ENCODE measurements around the gene WNT2.

WNT2 gene

DNA sequence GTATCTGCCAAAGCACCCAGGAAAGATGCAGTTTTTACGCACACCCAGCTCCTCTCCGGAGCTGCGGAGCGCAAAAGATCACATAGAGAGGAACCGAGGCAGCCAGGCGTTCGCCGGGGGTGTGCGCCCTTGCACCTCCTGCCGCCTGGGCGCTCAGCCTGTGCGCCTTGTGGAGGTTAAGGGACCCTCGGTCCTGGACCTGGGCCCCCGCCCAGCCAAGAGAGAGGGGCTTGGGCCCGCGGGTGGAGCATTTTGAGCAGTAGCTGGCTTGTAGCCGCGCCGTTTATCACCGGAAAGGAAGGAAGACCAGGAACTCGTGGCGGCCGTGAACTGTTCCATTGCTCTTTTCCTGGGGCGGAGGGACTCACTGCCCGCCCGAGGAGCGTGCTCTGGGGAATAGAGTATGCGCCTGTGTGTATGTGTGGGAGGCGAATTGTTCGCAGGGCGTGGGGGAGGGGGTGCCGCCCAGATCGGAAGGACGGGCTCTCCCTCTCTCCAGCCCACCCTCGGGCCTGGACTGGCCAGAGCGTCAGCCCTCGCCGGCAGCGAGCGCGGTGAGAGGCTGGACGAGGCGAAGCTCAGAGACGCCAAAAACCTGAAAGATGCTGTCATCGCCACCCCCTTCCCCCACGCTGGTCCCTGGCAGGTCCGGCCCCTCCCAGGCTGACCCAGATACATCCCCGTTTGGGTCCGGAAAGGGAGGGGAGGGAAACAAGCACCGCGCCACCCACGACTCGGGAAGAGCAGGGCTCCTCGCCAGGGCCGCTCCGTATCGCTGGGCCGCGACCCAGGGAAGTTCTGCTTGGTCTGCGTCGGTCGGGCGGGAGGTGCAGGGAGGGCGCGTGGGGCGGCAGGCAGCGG, 1.2 kb upstream of the WNT2 start:
- no peaks in the 10 kb centered on the region for H3K9me3 ChIP-seq (ENCODE audit: control insufficient read depth, low read length)
- no peaks in the 10 kb centered on the region for H3K27me3 ChIP-seq (ENCODE audit: control insufficient read depth, insufficient read depth, low read length)
- H3K4me3 ChIP-seq (ENCODE audit: low read depth, low read length) = peak overlapping the region; percentile 49
- no peak overlapping the region for H3K27ac ChIP-seq
- no peaks in the 10 kb centered on the region for H3K79me2 ChIP-seq
- H3K36me3 ChIP-seq (ENCODE audit: control insufficient read depth, insufficient read depth, low read length) = peaks cover 2% of the 10 kb centered on the region
- no peaks in the 10 kb centered on the region for H3K4me1 ChIP-seq
- TF ChIP-seq, protein P1, sequence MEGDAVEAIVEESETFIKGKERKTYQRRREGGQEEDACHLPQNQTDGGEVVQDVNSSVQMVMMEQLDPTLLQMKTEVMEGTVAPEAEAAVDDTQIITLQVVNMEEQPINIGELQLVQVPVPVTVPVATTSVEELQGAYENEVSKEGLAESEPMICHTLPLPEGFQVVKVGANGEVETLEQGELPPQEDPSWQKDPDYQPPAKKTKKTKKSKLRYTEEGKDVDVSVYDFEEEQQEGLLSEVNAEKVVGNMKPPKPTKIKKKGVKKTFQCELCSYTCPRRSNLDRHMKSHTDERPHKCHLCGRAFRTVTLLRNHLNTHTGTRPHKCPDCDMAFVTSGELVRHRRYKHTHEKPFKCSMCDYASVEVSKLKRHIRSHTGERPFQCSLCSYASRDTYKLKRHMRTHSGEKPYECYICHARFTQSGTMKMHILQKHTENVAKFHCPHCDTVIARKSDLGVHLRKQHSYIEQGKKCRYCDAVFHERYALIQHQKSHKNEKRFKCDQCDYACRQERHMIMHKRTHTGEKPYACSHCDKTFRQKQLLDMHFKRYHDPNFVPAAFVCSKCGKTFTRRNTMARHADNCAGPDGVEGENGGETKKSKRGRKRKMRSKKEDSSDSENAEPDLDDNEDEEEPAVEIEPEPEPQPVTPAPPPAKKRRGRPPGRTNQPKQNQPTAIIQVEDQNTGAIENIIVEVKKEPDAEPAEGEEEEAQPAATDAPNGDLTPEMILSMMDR (IDR thresholded peaks at IDR 0.05) = no peak
- H3K4me2 ChIP-seq (ENCODE audit: low read length) = peak overlapping the region; percentile 82
- H2AFZ ChIP-seq = no peak overlapping the region
- H3K9ac ChIP-seq = no peak overlapping the region

DNA sequence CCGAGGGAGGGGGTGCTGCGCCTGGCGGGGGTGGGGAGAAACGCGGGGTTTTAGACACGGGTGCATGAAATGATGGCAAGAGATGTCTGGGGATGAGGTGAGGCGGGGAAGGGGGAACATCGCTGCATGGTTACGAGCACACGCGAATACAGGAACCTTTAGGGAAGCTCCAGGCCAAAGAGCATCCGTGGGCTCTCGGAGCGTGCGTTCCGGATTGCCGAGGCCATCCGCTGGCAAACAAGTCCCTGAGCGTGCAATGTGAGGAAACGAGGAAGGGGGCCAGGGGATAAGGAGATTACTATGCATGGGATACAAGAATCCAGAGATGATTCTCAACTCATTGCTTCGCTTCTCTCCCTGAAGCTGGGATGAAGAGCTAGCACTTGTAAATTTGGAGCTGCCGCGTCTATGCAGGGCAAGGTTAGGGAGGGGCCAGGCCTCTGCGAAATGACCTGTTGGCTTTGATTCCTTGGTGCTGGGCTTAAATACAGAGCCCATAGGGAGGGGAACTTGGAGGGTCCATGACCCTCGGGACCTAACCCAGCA, 520 bp upstream of the WNT2 start:
- Histone ChIP-seq H3K27me3 (ENCODE audit: control insufficient read depth, insufficient read depth, low read length) (no peaks in the 10 kb centered on the region), H3K4me3 (ENCODE audit: low read depth, low read length) (peak overlapping the region; percentile 49), H3K36me3 (ENCODE audit: control insufficient read depth, insufficient read depth, low read length) (peaks cover 2% of the 10 kb centered on the region)

DNA sequence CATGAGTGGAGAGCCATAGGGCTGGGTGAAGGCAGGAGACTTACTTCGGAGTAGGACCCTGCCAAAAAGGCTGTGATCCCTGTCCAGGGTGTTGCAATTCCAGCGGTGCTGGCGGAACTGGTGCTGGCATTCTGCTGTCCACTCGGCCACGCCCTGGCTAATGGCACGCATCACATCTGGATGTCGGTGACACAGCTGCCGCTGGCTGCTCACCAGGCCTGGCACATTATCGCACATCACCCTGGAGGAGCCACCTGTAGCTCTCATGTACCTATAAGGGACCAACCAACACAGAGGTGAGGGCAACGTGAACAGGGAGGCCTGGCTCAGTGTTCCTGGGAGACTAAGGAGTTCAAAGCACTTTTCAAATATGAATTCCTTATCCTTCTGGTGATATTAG, 2.3 kb downstream of the WNT2 start:
- no peak overlapping the region for H2AFZ ChIP-seq
- no peaks in the 10 kb centered on the region for H3K4me1 ChIP-seq
- no peak overlapping the region for H3K27ac ChIP-seq
- H3K36me3 ChIP-seq (ENCODE audit: control insufficient read depth, insufficient read depth, low read length) = no peaks in the 10 kb centered on the region
- H3K4me2 ChIP-seq (ENCODE audit: low read length) = no peak overlapping the region
- H3K27me3 ChIP-seq (ENCODE audit: control insufficient read depth, insufficient read depth, low read length) = no peaks in the 10 kb centered on the region
- H3K79me2 ChIP-seq = no peaks in the 10 kb centered on the region
- H3K9me3 ChIP-seq (ENCODE audit: control insufficient read depth, low read length) = no peaks in the 10 kb centered on the region
- no peak overlapping the region for H3K4me3 ChIP-seq (ENCODE audit: low read depth, low read length)
- TF ChIP-seq, protein P1 (IDR thresholded peaks at IDR 0.05) = no peak
- no peak overlapping the region for H3K9ac ChIP-seq

More for the DNA sequence above, 520 bp upstream of the WNT2 start:
- no peak overlapping the region for H3K9ac ChIP-seq
- no peak overlapping the region for H2AFZ ChIP-seq
- H3K4me2 ChIP-seq (ENCODE audit: low read length) = peak overlapping the region; percentile 82
- no peaks in the 10 kb centered on the region for H3K79me2 ChIP-seq
- no peaks in the 10 kb centered on the region for H3K4me1 ChIP-seq
- TF ChIP-seq, protein P1 (IDR thresholded peaks at IDR 0.05) = no peak
- H3K9me3 ChIP-seq (ENCODE audit: control insufficient read depth, low read length) = no peaks in the 10 kb centered on the region
- no peak overlapping the region for H3K27ac ChIP-seq

DNA sequence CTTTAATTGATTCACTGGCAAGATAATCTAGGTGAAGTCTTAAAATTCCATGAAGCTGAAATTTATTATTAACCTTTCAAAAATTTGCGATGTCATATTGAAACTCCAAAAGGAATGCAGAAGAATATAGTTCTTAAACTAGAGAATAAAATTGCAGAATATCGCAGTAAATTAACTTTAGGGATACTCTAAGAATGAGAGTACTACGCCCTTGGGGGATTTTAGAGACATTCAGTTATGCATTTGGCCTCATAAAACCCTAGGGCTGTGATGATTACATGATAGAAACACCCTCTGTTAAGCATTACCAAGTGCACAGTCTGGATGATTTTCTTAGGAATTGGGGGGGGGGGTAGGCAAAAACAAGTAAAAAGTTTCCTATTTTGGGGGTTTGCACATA, 3.7 kb downstream of the WNT2 start:
- Histone ChIP-seq H3K4me3 (ENCODE audit: low read depth, low read length) (no peak overlapping the region), H3K27ac (no peak overlapping the region), H3K27me3 (ENCODE audit: control insufficient read depth, insufficient read depth, low read length) (no peaks in the 10 kb centered on the region), H3K4me1 (no peaks in the 10 kb centered on the region), H3K9me3 (ENCODE audit: control insufficient read depth, low read length) (no peaks in the 10 kb centered on the region), H3K9ac (no peak overlapping the region), H3K36me3 (ENCODE audit: control insufficient read depth, insufficient read depth, low read length) (no peaks in the 10 kb centered on the region), H3K4me2 (ENCODE audit: low read length) (no peak overlapping the region), H2AFZ (no peak overlapping the region), H3K79me2 (no peaks in the 10 kb centered on the region)
- TF ChIP-seq, protein P1 (IDR thresholded peaks at IDR 0.05) = no peak
